Stimulated activated CD4-positive, alpha-beta T cell treated with anti-CD3 and anti-CD28 coated beads, TNF-alpha, amount 100 ng/mL, for 48 hours (primary cell): ENCODE measurements around the gene ERBB3.
"Not testable (repeated sequence)": the region's sequence is repeated elsewhere in the genome, so short reads cannot be mapped to it uniquely, and the experiment has no call there.

Source experiments
- DNase-seq, 3 donors: peaks; one replicate each; pipeline ENCODE4 v3.0.0-alpha.2; 2020; ENCODE audit warnings: low read depth in 3 of 3

The ERBB3 gene

GRCh38 chr12:56079723-56080555, at the start of gene ERBB3:
ERBB3 (plus strand) TSS chr12:56080165; CDS start chr12:56080301, 136 bp downstream.
- DNase-seq = peak; percentile 37 to 57 (median 45)

GRCh38 chr12:56031987-56032386, 48.0 kb upstream of the ERBB3 start:
- no peak for DNase-seq

GRCh38 chr12:56034586-56035332, 45.2 kb upstream of the ERBB3 start:
- DNase-seq = no peak

- no peak for DNase-seq
These were observed 42.8 kb upstream of the ERBB3 start for GRCh38 chr12:56037161-56037560.

GRCh38 chr12:56038022-56038655, 41.8 kb upstream of the ERBB3 start:
- no peak for DNase-seq

- no peak for DNase-seq
These were observed 39.8 kb upstream of the ERBB3 start for GRCh38 chr12:56040151-56040550.

- DNase-seq = no peak
These were observed 38.9 kb upstream of the ERBB3 start for GRCh38 chr12:56040963-56041551.

GRCh38 chr12:56041552-56042429, 38.2 kb upstream of the ERBB3 start, which contains the start of gene RPS26:
RPS26 (plus strand) TSS chr12:56041918; CDS start chr12:56042167, 249 bp downstream.
- DNase-seq = peak; percentile 77 to 94 (median 82)

- DNase-seq = not testable (repeated sequence)
These were observed 37.5 kb upstream of the ERBB3 start for GRCh38 chr12:56042430-56042813.

- no peak for DNase-seq
These were observed 37.1 kb upstream of the ERBB3 start for GRCh38 chr12:56042843-56043242.

GRCh38 chr12:56046027-56046780, 33.8 kb upstream of the ERBB3 start:
- DNase-seq = no peak

GRCh38 chr12:56053407-56053893, 26.5 kb upstream of the ERBB3 start:
- DNase-seq = no peak

GRCh38 chr12:56059964-56060363, 20.0 kb upstream of the ERBB3 start:
- DNase-seq = not testable (repeated sequence)

GRCh38 chr12:56061982-56062381, 18.0 kb upstream of the ERBB3 start:
- DNase-seq = no peak

- no peak for DNase-seq
These were observed 17.0 kb upstream of the ERBB3 start for GRCh38 chr12:56062996-56063395.

- DNase-seq = no peak
These were observed 8.3 kb upstream of the ERBB3 start for GRCh38 chr12:56071648-56072047.

GRCh38 chr12:56074396-56074795, 5.6 kb upstream of the ERBB3 start:
- DNase-seq = no peak

- not testable (repeated sequence) for DNase-seq
These were observed 2.0 kb upstream of the ERBB3 start for GRCh38 chr12:56077966-56078365.

GRCh38 chr12:56078427-56078826, 1.5 kb upstream of the ERBB3 start:
- no peak for DNase-seq
